Measurements from ENCODE around the gene ARHGAP26.

ARHGAP26 gene

DNA sequence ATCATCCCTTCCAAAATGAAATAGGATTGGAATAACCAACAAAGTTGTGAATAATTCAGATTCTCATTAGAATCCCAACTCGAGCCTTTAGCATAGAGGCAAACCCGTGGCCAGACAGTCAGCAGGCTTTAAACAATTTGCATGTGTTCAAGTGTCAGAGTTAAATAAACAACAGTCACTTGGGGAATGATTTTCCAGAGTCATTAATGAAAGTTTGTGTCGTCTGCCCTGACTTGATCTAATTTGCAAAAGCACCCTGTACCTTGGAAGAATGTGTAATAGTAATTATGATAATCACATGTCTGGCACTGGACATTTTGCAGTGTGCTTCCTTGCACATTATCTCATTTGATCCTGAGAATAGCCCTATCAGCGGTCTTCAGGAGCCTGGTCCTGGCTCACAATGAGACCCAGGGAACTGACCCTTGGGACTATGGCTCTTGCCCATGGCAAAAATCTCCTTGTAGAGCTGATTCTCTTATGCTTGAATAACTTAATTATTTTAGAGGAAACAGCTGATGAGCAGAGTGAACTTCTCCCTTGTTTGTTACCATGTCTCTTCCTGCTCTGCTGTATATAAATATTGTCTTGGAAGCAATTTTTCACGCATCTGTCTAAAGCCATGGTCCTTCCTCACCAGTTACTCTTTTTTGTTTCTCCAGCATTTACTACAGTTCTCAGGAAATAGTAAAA, 360.6 kb downstream of the ARHGAP26 start:
- no peak for DNase-seq (ENCODE audit: low read depth in 2 of 2, low spot score in 1 of 2)

DNA sequence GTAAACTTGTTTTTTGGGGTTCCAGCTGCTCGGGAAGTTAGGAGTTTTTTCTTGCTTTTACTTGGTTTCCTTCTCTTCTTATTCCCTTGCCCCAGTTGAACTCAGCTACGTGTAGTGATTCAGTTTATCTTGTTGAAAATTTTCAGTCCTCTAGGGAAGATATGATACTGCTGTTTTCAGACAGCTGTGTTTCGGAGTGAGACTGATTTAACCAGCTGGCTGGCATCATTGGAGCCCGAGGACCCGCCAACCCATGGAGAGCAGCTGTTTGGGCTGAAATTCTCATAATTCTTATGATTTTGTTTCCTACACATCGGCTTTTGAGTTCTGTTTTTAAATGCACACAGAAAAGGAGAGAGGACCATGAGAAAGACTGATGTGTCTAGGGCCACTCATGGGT, 361.8 kb downstream of the ARHGAP26 start:
- no peak for DNase-seq (ENCODE audit: low read depth in 2 of 2, low spot score in 1 of 2)

DNA sequence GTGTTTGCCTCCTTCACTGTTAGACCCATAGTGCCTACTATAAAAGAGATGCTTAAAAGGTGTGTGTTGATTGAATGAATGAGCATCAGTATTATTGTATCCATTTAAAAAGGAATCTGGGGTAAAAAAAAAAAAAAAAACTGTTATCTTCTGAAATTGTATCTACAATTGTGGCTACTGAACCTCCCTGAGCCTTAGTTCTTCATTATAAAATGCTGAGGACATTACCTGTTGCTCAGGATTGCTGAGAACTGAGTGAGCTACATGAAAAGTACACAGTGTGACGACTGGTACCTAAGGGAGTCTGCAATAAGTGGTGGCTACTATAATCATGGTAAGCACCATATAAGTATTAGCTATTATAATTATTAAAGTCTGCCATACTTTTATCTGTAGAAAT, 362.6 kb downstream of the ARHGAP26 start:
- DNase-seq (ENCODE audit: low read depth in 2 of 2, low spot score in 1 of 2), result no peak

DNA sequence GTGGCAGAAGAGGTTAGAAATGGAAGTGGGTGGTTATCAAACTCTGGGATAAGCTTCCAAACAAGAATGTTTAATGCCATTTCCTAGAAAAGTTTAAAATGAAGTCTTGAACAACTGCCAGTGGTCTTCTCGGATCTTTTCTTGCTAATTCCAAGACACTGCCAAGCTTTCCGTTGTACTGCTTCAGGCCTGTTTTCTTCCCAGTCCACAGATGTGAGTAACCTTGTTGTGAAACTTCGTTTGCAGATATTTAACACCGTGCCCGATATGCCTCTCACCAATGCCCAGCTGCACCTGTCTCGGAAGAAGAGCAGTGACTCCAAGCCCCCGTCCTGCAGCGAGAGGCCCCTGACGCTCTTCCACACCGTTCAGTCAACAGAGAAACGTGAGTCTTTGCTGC, 363.5 kb downstream of the ARHGAP26 start:
- DNase-seq (ENCODE audit: low read depth in 2 of 2, low spot score in 1 of 2), result no peak

DNA sequence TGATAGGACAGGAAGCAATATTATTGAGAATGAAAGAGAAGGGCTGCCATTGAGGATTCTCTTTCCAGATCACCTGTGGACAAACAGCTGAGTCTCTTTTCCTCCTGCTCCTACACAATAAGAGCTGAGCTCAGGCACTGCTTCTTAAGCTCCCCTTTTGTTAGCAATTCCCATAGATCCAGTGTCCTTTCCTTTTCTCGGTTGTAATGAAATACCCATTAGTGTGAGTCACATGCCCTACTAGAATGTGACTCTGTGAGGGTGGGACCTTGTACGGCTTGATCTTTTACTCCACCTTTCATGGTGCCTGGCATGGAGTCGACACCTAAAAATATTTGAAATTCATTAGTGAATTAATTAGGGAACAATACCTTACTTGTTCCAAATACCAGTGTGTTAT, 364.1 kb downstream of the ARHGAP26 start:
- no peak for DNase-seq (ENCODE audit: low read depth in 2 of 2, low spot score in 1 of 2)

DNA sequence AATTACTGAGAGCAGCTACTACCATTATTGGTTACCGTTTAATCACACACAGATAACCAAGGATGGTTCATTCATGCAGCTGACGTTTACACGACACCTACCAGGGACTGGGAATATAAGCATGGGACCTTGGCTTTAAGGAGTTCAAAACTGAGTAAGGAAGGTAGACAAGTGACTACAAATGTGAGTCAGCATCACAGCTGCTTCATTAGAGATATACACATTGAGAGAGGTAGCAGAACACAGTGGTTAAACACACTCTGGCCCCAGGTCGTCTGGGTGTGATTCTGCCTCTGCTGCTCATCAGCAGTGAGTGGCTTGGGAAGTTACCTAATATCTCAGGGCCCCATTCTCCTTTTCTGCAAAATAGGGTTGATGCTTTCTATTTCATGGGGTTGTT, 364.7 kb downstream of the ARHGAP26 start:
- DNase-seq (ENCODE audit: low read depth in 2 of 2, low spot score in 1 of 2), result no peak

DNA sequence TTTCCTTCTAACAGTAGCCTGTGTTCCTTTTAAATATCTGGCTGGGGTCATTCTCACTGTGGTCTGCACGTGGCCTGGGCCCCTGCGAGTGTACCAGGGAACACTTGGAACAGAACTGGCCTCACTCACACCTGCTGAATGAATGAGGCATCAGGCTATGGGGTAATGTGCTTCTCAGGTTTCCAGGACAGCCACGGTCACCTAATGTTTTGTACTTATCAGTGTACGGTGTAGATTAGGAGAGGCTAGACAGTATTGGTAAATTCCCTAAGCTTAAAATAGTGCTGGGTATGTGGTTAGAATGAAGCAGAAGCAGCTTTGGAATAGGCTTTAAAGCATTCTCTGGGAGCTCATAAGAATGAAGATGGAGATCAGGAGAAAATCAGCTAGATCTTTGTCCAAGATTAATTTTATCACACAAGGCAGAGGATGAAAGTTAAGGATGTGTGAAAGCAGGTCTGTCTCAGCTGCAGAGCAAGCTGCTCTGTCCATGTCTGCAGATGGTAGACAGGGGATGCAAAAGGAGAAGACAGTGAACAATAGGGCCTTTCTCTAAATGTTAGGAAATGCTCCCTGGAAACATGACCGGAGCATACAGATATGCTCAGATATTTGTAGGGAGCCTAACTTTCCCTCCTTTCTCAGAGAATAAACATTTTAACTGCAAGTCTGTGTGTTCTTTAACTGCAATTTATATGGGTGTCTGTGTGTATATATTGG, 365.8 kb downstream of the ARHGAP26 start:
- no peak for DNase-seq (ENCODE audit: low read depth in 2 of 2, low spot score in 1 of 2)

DNA sequence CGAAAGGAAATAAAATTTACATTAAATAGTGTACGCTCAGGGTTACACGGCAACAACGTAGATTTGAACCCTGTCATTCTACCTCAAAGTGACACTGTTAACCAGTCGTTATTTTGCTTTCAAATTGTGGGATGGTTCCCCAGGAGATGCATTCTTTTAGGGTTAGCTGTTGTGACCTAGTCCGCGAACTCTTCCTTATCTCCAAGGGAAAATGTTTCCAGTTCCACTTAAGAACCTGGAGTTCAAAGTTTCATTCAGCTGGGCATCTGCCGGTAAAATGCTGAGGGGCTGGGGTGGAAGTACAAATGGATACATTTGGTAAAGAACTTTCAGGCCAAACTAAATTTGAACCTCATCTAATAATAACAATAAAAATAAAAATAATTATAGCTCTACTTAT, 368.7 kb downstream of the ARHGAP26 start:
- DNase-seq (ENCODE audit: low read depth in 2 of 2, low spot score in 1 of 2), result no peak

DNA sequence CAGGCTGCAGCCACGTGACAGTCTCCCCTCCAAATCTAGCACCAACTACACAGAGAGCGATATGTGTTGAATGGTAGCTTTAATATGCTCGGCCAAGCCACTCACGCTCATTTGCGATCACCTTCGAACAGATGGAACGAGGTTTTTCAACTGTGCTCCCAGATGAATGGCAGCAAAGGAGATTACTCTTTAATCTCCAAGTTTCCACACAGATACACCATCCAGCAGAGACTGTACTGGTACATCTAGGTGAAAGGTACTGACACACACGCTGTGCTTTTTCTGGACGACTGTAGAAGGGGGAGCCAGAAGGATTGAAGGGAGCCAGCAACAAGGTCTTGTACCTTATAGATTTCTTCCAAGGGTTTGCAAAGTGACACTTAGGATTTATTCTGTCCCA, 369.4 kb downstream of the ARHGAP26 start:
- DNase-seq (ENCODE audit: low read depth in 2 of 2, low spot score in 1 of 2), result no peak

DNA sequence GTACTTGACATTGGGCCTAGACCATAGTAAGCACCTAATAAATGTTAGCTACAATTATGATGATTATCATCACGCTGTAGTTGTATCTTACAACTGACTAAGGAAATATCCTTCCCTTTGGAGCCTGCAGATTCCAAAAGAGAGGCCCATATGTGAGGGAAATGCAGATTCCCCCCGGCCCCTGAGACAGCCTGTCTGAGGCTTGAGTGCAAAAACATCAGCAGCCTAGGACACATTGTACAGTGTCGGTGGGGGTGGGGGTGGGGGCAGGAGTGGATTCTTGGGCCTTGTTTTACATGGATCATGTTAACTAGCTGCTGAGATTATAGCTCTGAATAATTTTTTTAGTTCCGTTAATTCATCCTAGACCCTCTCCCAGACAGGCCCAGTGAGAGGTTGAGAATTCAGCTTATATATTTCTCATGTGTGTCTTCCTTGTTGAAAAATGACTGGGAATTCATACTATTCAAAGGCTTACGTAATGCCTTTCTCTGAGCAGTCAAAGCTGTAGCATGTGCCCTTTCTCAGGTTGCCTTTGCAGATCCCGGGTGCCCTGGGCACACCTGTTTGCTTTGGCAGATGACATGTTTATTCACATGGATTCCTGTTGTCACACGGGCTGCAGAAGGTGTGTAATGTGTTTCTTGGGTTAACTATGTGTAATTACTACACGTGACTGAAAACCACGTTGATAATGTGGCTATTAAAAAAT, 370.5 kb downstream of the ARHGAP26 start:
- no peak for DNase-seq (ENCODE audit: low read depth in 2 of 2, low spot score in 1 of 2)

DNA sequence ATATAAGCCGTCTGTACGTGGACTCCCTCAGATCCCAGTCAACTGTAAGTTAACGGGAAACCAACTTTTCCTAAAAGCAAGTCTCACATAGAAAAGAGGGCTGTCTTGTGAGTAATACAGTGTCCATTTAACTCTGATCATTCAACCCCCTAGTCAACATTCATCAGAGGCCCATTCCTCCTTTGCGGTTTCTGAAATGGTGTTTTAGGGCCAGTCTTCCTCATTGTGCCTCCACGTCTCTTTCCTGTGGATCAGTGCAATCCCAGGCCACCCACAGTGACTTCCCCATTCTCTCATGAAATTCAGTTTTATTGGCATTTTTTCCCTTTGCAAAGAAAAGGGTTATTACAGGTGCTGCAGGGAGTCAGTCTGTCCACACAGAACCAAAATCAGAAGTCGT, 371.5 kb downstream of the ARHGAP26 start:
- DNase-seq (ENCODE audit: low read depth in 2 of 2, low spot score in 1 of 2), result no peak

DNA sequence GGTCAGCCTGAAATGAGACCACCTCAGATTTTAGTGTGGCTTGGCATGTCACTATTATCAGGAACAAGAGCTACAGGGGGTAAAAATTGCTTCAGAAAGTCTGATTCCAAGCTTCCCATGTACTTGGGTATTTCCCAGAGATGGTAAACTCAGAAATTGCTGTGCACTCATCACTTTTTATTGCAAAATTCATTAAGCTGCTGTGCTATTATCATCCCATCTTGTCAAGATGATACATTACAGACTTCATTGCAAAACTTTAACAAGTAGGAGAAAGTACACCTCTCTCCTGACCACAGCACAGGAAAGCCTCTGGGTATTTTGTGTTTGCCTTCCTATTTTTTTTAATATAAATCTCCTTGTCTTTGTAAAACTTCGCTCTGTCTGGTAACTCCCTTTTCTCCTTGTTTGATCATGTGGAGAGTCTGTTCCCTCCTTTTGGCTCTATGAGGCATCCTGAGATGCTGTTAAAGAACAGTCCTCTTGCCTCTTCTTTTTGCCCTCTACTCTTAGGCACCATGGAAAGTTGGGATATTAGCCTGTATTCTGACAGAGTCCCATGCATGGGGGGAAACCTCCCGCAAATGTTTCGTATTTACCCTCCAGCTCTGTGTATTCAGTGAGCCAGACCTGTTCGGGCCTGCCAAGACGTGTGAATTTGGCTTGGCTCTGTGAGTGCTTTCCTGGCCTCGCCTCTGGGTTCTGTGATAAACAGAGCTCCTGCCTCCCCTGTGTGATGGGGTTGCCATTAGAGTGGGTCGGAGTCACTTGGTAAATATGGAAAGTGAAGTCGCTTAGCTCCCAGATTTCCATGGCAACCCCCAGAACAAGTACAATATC, 372.6 kb downstream of the ARHGAP26 start:
- no peak for DNase-seq (ENCODE audit: low read depth in 2 of 2, low spot score in 1 of 2)

DNA sequence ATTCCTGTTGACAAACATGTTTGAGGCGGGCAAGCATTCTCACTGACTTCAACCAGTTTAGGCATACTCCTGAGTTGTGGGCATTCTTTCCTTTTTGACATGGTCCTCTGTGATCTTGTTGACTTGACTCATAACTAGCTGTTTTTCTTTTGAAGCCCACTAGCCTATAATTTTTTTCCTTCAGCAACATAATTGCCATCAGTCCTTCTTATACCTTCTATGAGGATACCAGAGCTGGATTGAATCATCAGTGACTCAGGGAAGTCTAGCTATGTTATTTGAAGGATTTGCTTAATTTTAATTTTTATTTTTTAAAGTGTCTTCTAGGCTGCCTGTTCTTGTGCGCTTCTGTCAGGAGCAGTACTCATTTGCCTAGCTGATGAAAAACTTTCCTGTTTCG, 373.8 kb downstream of the ARHGAP26 start:
- no peak for DNase-seq (ENCODE audit: low read depth in 2 of 2, low spot score in 1 of 2)

DNA sequence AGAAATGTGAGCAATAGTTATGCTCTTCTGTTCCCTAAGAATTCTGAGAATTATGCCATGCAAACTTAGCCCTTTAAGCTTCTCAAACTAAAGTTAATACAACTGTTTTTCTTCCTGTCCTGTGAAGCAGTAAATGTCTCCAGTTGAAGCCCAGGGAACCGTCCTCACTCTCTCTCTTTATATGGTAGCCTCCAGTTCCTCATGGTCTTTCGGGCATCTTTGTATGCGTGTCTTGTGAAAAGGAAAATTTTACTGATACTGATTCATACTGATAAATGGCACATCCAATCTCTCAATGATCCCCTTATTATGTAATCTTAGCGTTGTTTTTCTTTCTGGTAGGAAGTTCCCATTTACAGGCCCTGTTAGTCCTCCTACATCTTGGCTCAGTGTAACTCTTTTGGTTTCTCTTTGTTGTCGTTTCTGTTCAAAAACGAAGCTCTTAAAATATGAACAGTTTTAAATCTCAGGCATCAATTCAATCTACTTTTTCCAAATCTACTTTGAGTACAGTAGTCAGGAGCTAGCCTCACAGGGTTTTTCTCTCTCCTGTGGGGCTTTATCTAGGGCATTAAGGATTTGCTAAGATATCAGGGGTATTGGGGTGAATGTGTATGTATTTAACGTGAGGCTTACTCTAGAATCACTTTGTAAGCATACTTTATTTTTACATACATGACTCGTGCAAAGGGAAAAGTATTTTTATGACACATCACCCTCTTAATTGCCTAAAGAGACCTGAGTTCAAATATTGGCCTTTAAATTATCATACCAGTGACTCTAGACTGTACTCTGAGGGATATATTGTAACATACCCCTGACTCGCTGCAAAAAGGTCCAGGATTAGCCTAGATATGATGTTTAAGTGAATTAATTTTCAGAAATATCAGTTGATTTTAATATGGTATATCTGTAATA, 375.3 kb downstream of the ARHGAP26 start:
- DNase-seq (ENCODE audit: low read depth in 2 of 2, low spot score in 1 of 2), result no peak

DNA sequence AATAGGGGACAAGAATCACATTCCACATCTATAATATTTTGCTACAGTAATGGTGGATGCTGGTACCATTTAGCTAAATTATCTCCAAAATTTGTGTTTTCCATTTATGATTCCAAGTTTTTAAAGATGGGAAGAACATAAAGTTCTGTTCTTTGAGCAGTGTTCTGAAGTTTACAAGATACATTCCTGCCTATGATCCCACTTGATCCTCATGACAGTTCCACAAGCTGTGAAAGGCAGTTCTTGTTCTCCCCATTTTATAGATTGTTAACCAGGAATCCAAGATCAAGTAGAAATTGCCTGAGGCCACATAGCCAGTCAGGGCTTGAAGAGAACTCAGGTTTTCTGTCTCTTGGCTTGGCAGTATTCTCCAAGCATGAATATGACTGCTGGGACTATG, 376.0 kb downstream of the ARHGAP26 start:
- no peak for DNase-seq (ENCODE audit: low read depth in 2 of 2, low spot score in 1 of 2)

DNA sequence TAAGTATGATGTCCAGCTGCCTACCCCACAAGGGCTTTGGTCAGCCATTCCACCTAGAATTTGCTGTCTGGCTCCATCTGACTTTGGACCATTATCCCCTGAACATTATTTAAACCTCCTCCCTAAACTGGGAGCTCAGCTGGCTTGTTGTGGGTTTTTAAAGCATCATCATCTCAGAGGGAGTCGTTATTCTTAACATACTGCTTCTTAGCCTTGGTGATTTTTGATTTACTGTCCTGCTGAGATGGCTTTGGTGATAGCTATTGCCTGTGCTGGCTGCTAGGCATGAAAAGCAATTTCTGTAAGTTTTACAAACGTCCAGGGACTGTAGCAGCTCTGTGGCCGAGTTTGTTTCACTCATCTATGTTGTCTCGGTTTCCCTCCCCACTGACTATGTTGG, 377.2 kb downstream of the ARHGAP26 start:
- no peak for DNase-seq (ENCODE audit: low read depth in 2 of 2, low spot score in 1 of 2)

DNA sequence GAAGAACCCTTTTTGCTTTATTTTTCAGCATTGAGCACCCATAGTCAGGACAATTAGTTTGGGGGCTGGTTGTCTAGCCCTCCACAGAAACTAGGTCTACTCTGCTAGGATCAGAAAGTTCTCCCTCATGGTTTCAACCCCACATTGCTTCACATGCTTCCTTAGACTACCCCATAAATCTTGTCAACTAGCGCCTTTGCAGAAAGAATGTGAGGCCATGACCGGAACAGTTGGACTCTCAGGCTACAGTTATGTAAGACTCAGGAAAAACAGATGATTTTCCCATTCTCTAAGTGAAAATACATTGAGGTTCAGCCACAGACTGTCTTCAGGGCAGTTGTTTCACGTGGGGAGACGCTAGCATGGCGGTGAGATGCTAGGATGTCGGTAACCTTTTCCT, 377.7 kb downstream of the ARHGAP26 start:
- DNase-seq (ENCODE audit: low read depth in 2 of 2, low spot score in 1 of 2), result no peak

DNA sequence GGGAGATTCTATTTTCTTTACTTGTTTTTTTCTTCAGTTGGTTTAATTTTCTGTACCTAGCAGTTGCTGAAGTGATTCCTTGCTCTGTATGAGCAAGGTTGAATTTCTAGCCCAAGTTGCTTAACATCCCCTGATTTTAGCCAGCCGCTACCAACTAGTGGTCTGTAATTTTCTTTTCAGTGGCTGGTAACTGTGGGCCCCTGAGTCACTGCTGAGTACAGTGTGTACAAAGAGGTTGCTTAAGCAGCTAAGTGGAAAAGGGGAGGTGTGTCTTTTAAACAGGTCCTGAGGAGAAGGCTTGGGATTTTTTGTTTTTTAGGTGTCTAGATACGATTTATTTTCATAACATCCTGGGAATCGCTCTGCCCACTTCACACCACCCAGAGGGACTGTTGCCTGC, 378.6 kb downstream of the ARHGAP26 start:
- no peak for DNase-seq (ENCODE audit: low read depth in 2 of 2, low spot score in 1 of 2)

DNA sequence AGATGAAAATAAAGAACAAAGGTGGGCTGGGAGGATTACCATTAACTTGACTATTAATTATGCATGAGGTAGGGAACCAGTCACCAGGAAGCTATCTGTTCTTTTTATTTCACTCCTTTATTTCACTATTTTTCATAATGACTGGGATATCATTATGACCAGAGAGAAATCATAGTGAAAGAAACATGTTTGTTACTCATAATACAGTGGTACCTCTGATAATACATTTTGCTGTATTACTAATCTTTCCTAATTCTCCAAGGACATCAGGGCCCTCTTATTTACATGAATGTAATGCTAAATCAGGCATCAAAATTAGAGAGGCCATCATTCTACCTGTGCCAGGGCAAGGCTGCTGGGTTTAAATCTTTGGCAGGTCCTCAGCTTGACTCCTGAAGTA, 379.6 kb downstream of the ARHGAP26 start:
- no peak for DNase-seq (ENCODE audit: low read depth in 2 of 2, low spot score in 1 of 2)

DNA sequence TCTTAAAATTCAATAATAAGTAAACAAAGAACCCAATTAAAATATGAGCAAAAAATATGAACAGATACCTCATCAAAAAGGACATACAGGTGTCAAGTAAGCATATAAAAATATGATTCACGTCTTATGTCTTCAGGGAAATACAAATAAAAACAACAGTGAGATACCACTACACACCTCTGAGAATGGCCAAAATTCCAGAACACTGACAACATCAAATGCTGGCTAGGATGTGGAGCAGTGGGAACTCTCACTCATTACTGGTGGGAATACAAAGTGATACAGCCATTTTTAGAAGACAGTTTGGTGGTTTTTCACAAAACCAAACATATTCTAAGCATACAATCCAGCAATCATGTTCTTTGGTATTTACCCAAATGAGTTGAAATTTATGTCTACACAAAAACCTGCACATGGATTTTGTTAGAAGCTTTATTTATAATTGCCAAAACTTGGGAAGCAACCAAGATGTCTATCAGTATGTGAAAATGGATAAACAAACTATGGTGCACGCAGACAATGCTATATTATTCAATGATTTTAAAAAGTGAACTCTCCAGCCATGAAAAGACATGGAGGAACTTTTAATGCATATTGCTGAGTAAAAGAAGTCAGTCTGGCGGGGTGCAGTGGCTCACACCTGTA, 381.0 kb downstream of the ARHGAP26 start:
- DNase-seq (ENCODE audit: low read depth in 2 of 2, low spot score in 1 of 2), result no peak
